ENCODE results near the gene RAD18. TPM values are rescaled to one million over a fixed set of nuclear protein-coding genes. Genes with fewer than 3 reads are reported as not detected.

RAD18 gene
- total RNA-seq, 1 donor from 2014 or later: 0.75 TPM

DNA sequence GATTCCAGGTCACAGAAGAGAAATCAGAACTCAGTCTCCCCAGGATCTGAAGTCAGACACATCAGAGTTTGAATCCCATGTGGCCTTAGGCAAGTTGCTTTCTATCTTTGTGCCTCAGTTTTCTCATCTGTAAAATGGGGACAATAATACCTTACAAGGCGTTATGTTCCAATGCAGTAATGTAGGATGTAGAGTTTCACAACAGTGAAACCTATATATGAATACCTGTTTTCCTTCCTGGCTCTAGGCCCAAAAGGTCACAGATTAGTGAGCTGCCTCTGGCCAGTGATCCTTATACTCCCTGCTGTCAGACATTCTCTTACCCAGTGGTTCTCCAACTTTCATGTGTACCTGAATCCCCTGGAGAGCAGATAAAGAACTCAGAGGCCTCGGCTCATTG is 121.0 kb downstream of the RAD18 start:
- H3K27me3 ChIP-seq: no peaks in the 10 kb centered on the region
- TF ChIP-seq, protein P1, sequence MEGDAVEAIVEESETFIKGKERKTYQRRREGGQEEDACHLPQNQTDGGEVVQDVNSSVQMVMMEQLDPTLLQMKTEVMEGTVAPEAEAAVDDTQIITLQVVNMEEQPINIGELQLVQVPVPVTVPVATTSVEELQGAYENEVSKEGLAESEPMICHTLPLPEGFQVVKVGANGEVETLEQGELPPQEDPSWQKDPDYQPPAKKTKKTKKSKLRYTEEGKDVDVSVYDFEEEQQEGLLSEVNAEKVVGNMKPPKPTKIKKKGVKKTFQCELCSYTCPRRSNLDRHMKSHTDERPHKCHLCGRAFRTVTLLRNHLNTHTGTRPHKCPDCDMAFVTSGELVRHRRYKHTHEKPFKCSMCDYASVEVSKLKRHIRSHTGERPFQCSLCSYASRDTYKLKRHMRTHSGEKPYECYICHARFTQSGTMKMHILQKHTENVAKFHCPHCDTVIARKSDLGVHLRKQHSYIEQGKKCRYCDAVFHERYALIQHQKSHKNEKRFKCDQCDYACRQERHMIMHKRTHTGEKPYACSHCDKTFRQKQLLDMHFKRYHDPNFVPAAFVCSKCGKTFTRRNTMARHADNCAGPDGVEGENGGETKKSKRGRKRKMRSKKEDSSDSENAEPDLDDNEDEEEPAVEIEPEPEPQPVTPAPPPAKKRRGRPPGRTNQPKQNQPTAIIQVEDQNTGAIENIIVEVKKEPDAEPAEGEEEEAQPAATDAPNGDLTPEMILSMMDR (IDR thresholded peaks at IDR 0.05): no peak
- intact Hi-C loops (cut with DNase I): no loop called here
- H3K4me1 ChIP-seq: peaks cover 0 to 5% of the 10 kb centered on the region in 2 donors
- H3K9me3 ChIP-seq: no peaks in the 10 kb centered on the region
- H3K36me3 ChIP-seq: no peaks in the 10 kb centered on the region
- DNase-seq (ENCODE audit: low spot score in 2 of 2): no peak
- no peak overlapping the region for H3K27ac ChIP-seq
- H3K4me3 ChIP-seq: no peak overlapping the region

DNA sequence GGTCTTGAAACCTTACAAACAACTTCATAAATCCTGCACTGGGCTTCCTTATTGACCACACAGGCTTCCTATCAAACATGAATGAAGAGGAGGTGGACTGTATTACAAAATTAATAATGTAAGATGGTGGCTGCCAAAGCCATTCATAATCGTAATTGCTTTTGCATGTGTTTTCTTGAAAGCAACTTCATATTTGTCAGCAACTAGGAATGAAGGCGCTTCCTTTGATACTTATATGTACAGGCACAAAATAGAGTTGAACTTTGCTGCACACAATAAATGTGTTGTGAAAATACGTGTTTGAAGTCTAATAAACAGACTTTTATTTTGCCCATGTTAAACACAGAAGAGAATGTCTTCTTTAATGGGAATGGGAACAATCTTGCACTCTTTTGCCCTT is 121.8 kb downstream of the RAD18 start:
- H3K4me1 ChIP-seq: peaks cover 0 to 5% of the 10 kb centered on the region in 2 donors
- TF ChIP-seq, protein P1 (IDR thresholded peaks at IDR 0.05): no peak
- no peaks in the 10 kb centered on the region for H3K36me3 ChIP-seq
- no peak overlapping the region for H3K4me3 ChIP-seq
- no peak for DNase-seq (ENCODE audit: low spot score in 2 of 2)
- H3K9me3 ChIP-seq: no peaks in the 10 kb centered on the region
- H3K27me3 ChIP-seq: no peaks in the 10 kb centered on the region
- intact Hi-C loops (cut with DNase I): no loop called here
- no peak overlapping the region for H3K27ac ChIP-seq

DNA sequence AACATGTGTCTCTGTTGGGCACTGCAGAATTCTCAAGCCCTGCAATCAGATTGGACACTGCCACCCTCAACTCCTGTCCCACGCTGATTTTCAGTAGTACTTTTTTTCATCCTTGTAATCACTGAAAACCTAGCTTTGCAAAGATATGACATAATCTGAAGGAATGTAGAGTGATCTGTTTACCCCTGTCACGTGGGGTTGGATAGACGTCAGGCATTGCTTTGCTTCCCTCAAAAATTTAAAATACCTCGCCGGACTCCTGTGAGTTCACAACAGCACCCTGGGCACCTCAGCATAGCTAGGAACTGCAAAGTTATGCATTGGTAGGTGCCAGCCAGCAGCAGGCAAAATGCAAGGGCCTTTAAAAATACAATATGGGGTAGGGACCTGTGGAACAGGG is 122.7 kb downstream of the RAD18 start:
- no peaks in the 10 kb centered on the region for H3K36me3 ChIP-seq
- no peaks in the 10 kb centered on the region for H3K4me1 ChIP-seq
- H3K27me3 ChIP-seq: no peaks in the 10 kb centered on the region
- DNase-seq (ENCODE audit: low spot score in 2 of 2): no peak
- no peak overlapping the region for H3K4me3 ChIP-seq
- H3K27ac ChIP-seq: no peak overlapping the region
- intact Hi-C loops (cut with DNase I): no loop called here
- no peaks in the 10 kb centered on the region for H3K9me3 ChIP-seq
- TF ChIP-seq, protein P1 (IDR thresholded peaks at IDR 0.05): no peak

DNA sequence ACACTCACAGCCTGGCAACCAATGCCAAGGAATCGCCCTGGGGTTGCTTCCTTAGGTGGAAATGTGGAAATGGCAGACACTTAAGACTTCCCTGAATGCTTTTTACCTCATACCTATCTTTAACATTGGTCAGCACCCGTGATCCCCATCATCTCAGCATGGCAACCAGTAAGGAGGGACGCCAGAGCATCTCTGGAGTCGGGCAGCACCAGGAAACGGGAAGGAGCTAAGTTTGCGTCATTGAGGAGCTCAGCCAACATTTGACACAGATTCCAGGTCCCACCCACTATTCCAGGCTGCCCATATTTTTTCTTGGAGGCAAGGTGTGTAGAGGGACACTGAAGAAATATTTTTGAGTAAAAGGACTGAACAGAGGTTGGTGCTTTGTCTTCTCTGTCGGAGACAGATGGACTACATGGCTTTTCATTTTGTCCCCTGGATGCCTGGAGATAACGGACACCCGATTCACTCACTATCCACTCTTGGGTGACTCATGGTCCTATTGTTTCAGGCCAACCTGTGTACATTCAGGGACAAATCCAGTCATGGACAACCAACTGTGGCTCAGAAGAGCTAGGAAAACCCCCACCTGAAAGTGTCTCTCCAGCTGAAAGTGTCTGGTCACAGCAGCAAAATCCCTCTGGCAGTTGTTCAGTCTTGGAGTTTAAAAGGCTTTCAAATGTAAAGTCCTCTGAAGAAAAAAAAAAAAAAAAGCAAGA is 123.5 kb downstream of the RAD18 start:
- Histone ChIP-seq H3K36me3 (no peaks in the 10 kb centered on the region), H3K27me3 (no peaks in the 10 kb centered on the region), H3K9me3 (no peaks in the 10 kb centered on the region), H3K27ac (no peak overlapping the region), H3K4me3 (no peak overlapping the region), H3K4me1 (no peaks in the 10 kb centered on the region)
- intact Hi-C loops (cut with DNase I): no loop called here
- TF ChIP-seq, protein P1 (IDR thresholded peaks at IDR 0.05): no peak
- DNase-seq (ENCODE audit: low spot score in 2 of 2): no peak

DNA sequence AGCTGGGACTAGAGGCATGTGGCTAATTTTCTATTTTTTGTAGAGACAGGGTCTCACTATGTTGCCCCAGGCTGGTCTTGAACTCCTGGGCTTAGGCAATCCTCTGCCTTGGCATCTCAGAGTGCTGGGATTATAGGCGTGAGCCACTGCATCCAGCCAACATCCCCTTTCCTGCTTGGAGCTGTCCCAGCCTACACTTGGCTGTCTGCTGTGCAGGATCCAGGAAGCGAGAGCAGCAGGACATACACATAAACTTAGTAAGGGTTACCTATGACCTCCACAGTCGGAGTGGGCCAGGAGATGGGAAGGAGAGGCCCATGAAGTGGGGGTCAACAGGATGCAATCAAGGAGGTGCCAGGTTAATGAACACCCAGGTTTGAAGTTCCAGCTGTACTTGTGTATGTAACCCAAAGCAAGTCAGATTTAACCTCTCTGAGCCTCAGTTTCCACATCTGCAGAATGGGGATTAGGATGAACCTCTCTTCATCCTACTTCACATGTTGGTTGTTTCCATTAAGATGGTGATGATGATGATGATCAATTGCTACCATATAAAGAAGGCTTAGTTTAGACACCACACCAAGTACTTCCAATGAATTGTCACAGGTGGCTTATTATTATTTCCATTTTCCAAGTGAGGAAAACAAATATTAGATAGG is 124.4 kb downstream of the RAD18 start:
- no peak overlapping the region for H3K27ac ChIP-seq
- no peaks in the 10 kb centered on the region for H3K9me3 ChIP-seq
- TF ChIP-seq, protein P1 (IDR thresholded peaks at IDR 0.05): no peak
- H3K4me1 ChIP-seq: no peaks in the 10 kb centered on the region
- intact Hi-C loops (cut with DNase I): no loop called here
- H3K4me3 ChIP-seq: no peak overlapping the region
- H3K36me3 ChIP-seq: no peaks in the 10 kb centered on the region
- DNase-seq (ENCODE audit: low spot score in 2 of 2): no peak
- no peaks in the 10 kb centered on the region for H3K27me3 ChIP-seq
